A549 (cell line): ENCODE results near the gene MGAT3.

ENCODE experiments used
- CEBPB ChIP-seq, 2 experiments: fragments of >200 bp in 1 of 2; sonication (Bioruptor Twin) in 1 of 2; formaldehyde crosslinking in 1 of 2; IDR thresholded peaks; 2 replicates each; pipeline ENCODE4 v1.6.1; 2012 to 2016
- MAX ChIP-seq: IDR thresholded peaks from 2 replicates; pipeline ENCODE4 v1.6.1; 2012
- TF ChIP-seq, protein P1 (sequence below): fragments of >200 bp; sonication (Bioruptor Twin); formaldehyde crosslinking; IDR thresholded peaks from 3 replicates; pipeline ENCODE4 v1.5.1; 2016

GRCh38 chr22:39429916-39430575 is 26.8 kb upstream of the MGAT3 start:
- TF ChIP-seq, protein P1, sequence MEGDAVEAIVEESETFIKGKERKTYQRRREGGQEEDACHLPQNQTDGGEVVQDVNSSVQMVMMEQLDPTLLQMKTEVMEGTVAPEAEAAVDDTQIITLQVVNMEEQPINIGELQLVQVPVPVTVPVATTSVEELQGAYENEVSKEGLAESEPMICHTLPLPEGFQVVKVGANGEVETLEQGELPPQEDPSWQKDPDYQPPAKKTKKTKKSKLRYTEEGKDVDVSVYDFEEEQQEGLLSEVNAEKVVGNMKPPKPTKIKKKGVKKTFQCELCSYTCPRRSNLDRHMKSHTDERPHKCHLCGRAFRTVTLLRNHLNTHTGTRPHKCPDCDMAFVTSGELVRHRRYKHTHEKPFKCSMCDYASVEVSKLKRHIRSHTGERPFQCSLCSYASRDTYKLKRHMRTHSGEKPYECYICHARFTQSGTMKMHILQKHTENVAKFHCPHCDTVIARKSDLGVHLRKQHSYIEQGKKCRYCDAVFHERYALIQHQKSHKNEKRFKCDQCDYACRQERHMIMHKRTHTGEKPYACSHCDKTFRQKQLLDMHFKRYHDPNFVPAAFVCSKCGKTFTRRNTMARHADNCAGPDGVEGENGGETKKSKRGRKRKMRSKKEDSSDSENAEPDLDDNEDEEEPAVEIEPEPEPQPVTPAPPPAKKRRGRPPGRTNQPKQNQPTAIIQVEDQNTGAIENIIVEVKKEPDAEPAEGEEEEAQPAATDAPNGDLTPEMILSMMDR: no peak
- TF ChIP-seq CEBPB (IDR thresholded peaks at IDR 0.05) (no peak), MAX (no peak)
